SU-DHL-6 (cell line): ENCODE data around the gene RNF5.

Experiments
- H2AFZ ChIP-seq: fragments of 200-600 bp; sonication (generic); 2 replicates; pipeline ENCODE4 v1.6.1; 2014; ENCODE audit warnings: low read depth, mild to moderate bottlenecking, moderate library complexity, mixed read lengths, antibody characterized with exemption, low read length; ENCODE audit not compliant: severe bottlenecking
- H3F3A ChIP-seq: fragments of 200-600 bp; shearing (Covaris generic); 2 replicates; pipeline ENCODE4 v1.6.0; 2016; ENCODE audit warnings: antibody characterized with exemption, mild to moderate bottlenecking; ENCODE audit not compliant: insufficient read depth
- H3K27ac ChIP-seq: fragments of 200-600 bp; sonication (generic); 2 replicates; pipeline ENCODE4 v1.5.1; 2016; ENCODE audit warnings: low read depth, mild to moderate bottlenecking, low read length, moderate library complexity, mixed read lengths
- H3K27me3 ChIP-seq: fragments of 200-600 bp; sonication (generic), shearing (Covaris generic); 2 replicates; pipeline ENCODE4 v1.6.0; 2014; ENCODE audit warnings: mild to moderate bottlenecking, low read length
- H3K36me3 ChIP-seq: fragments of 200-600 bp; sonication (generic); 2 replicates; pipeline ENCODE4 v1.6.1; 2014; ENCODE audit warnings: mild to moderate bottlenecking, low read length, mixed read lengths
- H3K4me2 ChIP-seq: fragments of 300-600, 200-600 bp; shearing (Covaris generic), sonication (generic); 2 replicates; pipeline ENCODE4 v1.6.0; 2014; ENCODE audit warnings: low read length, low read depth, mild to moderate bottlenecking; ENCODE audit not compliant: poor library complexity, severe bottlenecking
- H3K4me3 ChIP-seq: fragments of 200-600 bp; sonication (generic); 2 replicates; pipeline ENCODE4 v1.5.1; 2014; ENCODE audit warnings: antibody characterized with exemption, low read length, mild to moderate bottlenecking, mixed read lengths; ENCODE audit not compliant: insufficient read depth, poor library complexity, severe bottlenecking
- H3K79me2 ChIP-seq: fragments of 200-600 bp; sonication (generic); 2 replicates; pipeline ENCODE4 v1.6.1; 2014; ENCODE audit warnings: mild to moderate bottlenecking, low read length, moderate library complexity; ENCODE audit not compliant: insufficient read depth
- H3K9ac ChIP-seq: fragments of 200-600 bp; sonication (generic); 2 replicates; pipeline ENCODE4 v1.7.0; 2014; ENCODE audit warnings: mild to moderate bottlenecking, low read length
- H3K9me2 ChIP-seq: fragments of 200-600 bp; sonication (generic); replicated peaks from 2 replicates; pipeline ENCODE4 v1.6.1; 2014; ENCODE audit warnings: low read length; ENCODE audit not compliant: insufficient read depth
- H3K9me3 ChIP-seq: fragments of 200-600 bp; sonication (generic); 2 replicates; pipeline ENCODE4 v1.6.1; 2014; ENCODE audit warnings: low read length, mixed read lengths; ENCODE audit not compliant: insufficient read depth
- H4K20me1 ChIP-seq: fragments of 200-600 bp; sonication (generic); 2 replicates; pipeline ENCODE4 v1.6.1; 2014; ENCODE audit warnings: low read depth, mild to moderate bottlenecking, antibody characterized with exemption, low read length, moderate library complexity, mixed read lengths
- EZH2phosphoT487 ChIP-seq: fragments of 200-600 bp; sonication (generic), shearing (Covaris generic); conservative IDR thresholded peaks from 2 replicates; pipeline ENCODE4 v1.6.1; 2018; ENCODE audit warnings: mild to moderate bottlenecking, antibody characterized with exemption, low read length, moderate library complexity, mixed read lengths
- TF ChIP-seq, protein P1 (sequence below): fragments of 200-600 bp; sonication (generic); IDR thresholded peaks from one replicate; pipeline ENCODE4 v1.5.1; 2017; ENCODE audit warnings: antibody characterized with exemption, mild to moderate bottlenecking, low read length, moderate library complexity; ENCODE audit not compliant: insufficient read depth, poor library complexity, severe bottlenecking

Gene RNF5

GRCh38 chr6:32203426-32204267 is 25.4 kb downstream of the RNF5 start:
- H3K9ac ChIP-seq = no peak overlapping the region
- no peak overlapping the region for H2AFZ ChIP-seq
- H3K79me2 ChIP-seq = no peaks in the 10 kb centered on the region
- H3K4me3 ChIP-seq = no peak overlapping the region
- no peaks in the 10 kb centered on the region for H4K20me1 ChIP-seq
- H3F3A ChIP-seq = no peaks in the 10 kb centered on the region
- no peaks in the 10 kb centered on the region for H3K9me3 ChIP-seq
- TF ChIP-seq, protein P1, sequence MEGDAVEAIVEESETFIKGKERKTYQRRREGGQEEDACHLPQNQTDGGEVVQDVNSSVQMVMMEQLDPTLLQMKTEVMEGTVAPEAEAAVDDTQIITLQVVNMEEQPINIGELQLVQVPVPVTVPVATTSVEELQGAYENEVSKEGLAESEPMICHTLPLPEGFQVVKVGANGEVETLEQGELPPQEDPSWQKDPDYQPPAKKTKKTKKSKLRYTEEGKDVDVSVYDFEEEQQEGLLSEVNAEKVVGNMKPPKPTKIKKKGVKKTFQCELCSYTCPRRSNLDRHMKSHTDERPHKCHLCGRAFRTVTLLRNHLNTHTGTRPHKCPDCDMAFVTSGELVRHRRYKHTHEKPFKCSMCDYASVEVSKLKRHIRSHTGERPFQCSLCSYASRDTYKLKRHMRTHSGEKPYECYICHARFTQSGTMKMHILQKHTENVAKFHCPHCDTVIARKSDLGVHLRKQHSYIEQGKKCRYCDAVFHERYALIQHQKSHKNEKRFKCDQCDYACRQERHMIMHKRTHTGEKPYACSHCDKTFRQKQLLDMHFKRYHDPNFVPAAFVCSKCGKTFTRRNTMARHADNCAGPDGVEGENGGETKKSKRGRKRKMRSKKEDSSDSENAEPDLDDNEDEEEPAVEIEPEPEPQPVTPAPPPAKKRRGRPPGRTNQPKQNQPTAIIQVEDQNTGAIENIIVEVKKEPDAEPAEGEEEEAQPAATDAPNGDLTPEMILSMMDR = no peak
- TF ChIP-seq EZH2phosphoT487 = no peak
- H3K9me2 ChIP-seq = no peaks in the 10 kb centered on the region
- H3K27ac ChIP-seq = no peak overlapping the region
- H3K27me3 ChIP-seq = no peaks in the 10 kb centered on the region
- H3K4me2 ChIP-seq = no peak overlapping the region
- H3K36me3 ChIP-seq = no peaks in the 10 kb centered on the region

- no peaks in the 10 kb centered on the region for H4K20me1 ChIP-seq
- H3F3A ChIP-seq = no peaks in the 10 kb centered on the region
- H3K4me2 ChIP-seq = no peak overlapping the region
- H3K9ac ChIP-seq = no peak overlapping the region
- H3K27ac ChIP-seq = no peak overlapping the region
- no peaks in the 10 kb centered on the region for H3K79me2 ChIP-seq
- H2AFZ ChIP-seq = no peak overlapping the region
- H3K36me3 ChIP-seq = no peaks in the 10 kb centered on the region
- H3K4me3 ChIP-seq = no peak overlapping the region
- H3K27me3 ChIP-seq = no peaks in the 10 kb centered on the region
- TF ChIP-seq EZH2phosphoT487 = no peak
- TF ChIP-seq, protein P1 = no peak
- no peaks in the 10 kb centered on the region for H3K9me2 ChIP-seq
- H3K9me3 ChIP-seq = no peaks in the 10 kb centered on the region
Observed at GRCh38 chr6:32204268-32204715, 26.1 kb downstream of the RNF5 start.

DNA sequence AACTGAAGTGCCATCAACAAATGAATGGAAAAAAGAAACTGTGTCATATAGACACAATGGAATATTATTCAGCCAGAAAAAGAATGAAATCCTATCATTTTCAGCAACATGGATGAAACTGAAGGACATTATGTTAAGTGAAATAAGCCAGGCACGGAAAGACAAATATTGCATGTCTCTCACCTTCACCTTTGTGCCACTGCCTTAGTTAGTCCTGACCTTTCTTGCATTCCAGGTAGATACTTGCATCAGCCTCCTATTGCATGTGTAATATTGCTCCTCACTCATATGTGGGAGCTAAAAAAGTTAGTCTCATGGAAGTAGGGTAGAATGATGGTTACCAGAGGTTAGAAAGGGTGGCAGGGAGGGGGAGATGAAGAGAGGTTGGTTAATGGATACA is 30.8 kb downstream of the RNF5 start:
- H2AFZ ChIP-seq = no peak overlapping the region
- no peak for TF ChIP-seq EZH2phosphoT487
- TF ChIP-seq, protein P1 = no peak

More for the DNA sequence above, 30.8 kb downstream of the RNF5 start:
- H3K36me3 ChIP-seq = no peaks in the 10 kb centered on the region
- H3K9me3 ChIP-seq = no peaks in the 10 kb centered on the region
- H3K79me2 ChIP-seq = no peaks in the 10 kb centered on the region
- no peak overlapping the region for H3K9ac ChIP-seq
- H3K27ac ChIP-seq = no peak overlapping the region
- H3K4me2 ChIP-seq = no peak overlapping the region
- no peaks in the 10 kb centered on the region for H3K27me3 ChIP-seq
- H3K9me2 ChIP-seq = no peaks in the 10 kb centered on the region
- H3K4me3 ChIP-seq = no peak overlapping the region
- no peaks in the 10 kb centered on the region for H3F3A ChIP-seq
- no peaks in the 10 kb centered on the region for H4K20me1 ChIP-seq
